Mesenchymal stem cell (in vitro differentiated cells and primary cell): ENCODE measurements around the gene UBIAD1.

Experiments used
- DNase-seq: peaks from one replicate; pipeline ENCODE4 v3.0.0-alpha.2; 2013
- H2AFZ ChIP-seq: one replicate; pipeline ENCODE4 v1.6.1; 2013; ENCODE audit warnings: low read depth, mild to moderate bottlenecking, control low read depth, inconsistent platforms, low read length, moderate library complexity
- H2AK5ac ChIP-seq: 2 replicates; pipeline ENCODE4 v1.6.1; 2013; ENCODE audit warnings: low read length, moderate library complexity, mild to moderate bottlenecking, inconsistent platforms; ENCODE audit not compliant: severe bottlenecking
- H2BK120ac ChIP-seq: one replicate; pipeline ENCODE4 v1.6.1; 2013; ENCODE audit warnings: low read depth, mild to moderate bottlenecking, inconsistent platforms, low read length, moderate library complexity
- H2BK12ac ChIP-seq, 2 experiments: one replicate each; pipeline ENCODE4 v1.6.1; 2013; ENCODE audit warnings: inconsistent platforms in 2 of 2, low read length in 2 of 2, mild to moderate bottlenecking in 2 of 2, moderate library complexity in 2 of 2, control low read depth in 1 of 2
- H2BK15ac ChIP-seq: one replicate; pipeline ENCODE4 v1.6.1; 2013; ENCODE audit warnings: mild to moderate bottlenecking, low read depth, inconsistent platforms; ENCODE audit not compliant: poor library complexity, severe bottlenecking
- H2BK5ac ChIP-seq: 2 replicates; pipeline ENCODE4 v1.6.1; 2013; ENCODE audit warnings: low read depth, mild to moderate bottlenecking, low read length, control low read depth, inconsistent platforms; ENCODE audit not compliant: poor library complexity, severe bottlenecking
- H3K14ac ChIP-seq, 2 experiments: one replicate each; pipeline ENCODE4 v1.6.1; 2013; ENCODE audit warnings: inconsistent platforms in 2 of 2, low read length in 2 of 2, control low read depth in 1 of 2, mild to moderate bottlenecking in 1 of 2, moderate library complexity in 1 of 2
- H3K18ac ChIP-seq, 2 experiments: one replicate each; pipeline ENCODE4 v1.6.1; 2013; ENCODE audit warnings: inconsistent platforms in 2 of 2, low read length in 2 of 2, control low read depth in 1 of 2, low read depth in 1 of 2, mild to moderate bottlenecking in 1 of 2
- H3K23ac ChIP-seq, 2 experiments: one replicate each; pipeline ENCODE4 v1.6.1; 2013; ENCODE audit warnings: inconsistent platforms in 2 of 2, low read length in 2 of 2, mild to moderate bottlenecking in 2 of 2, moderate library complexity in 2 of 2, control low read depth in 1 of 2
- H3K27ac ChIP-seq: 2 replicates; pipeline ENCODE4 v1.5.1; 2013; ENCODE audit warnings: mild to moderate bottlenecking, moderate library complexity, low read length, control low read depth, inconsistent platforms; ENCODE audit not compliant: poor library complexity, severe bottlenecking
- H3K27me3 ChIP-seq, 2 experiments: 2 replicates each; pipeline versions ENCODE4 v1.6.1 to v1.7.0; 2013; ENCODE audit warnings: low read length in 2 of 2, mild to moderate bottlenecking in 2 of 2, moderate library complexity in 2 of 2, control low read depth in 1 of 2, inconsistent platforms in 1 of 2; ENCODE audit not compliant: control insufficient read depth in 1 of 2, insufficient read depth in 1 of 2
- H3K36me3 ChIP-seq, 2 experiments: 2 replicates each; pipeline versions ENCODE4 v1.6.1 to v1.7.0; 2013; ENCODE audit warnings: low read length in 2 of 2, control low read depth in 1 of 2, inconsistent platforms in 1 of 2, low read depth in 1 of 2, mild to moderate bottlenecking in 1 of 2; ENCODE audit not compliant: insufficient read depth in 2 of 2, control insufficient read depth in 1 of 2
- H3K4ac ChIP-seq, 2 experiments: one replicate each; pipeline ENCODE4 v1.6.1; 2013; ENCODE audit warnings: inconsistent platforms in 2 of 2, low read length in 2 of 2, mild to moderate bottlenecking in 2 of 2, moderate library complexity in 2 of 2, control low read depth in 1 of 2, low read depth in 1 of 2
- H3K4me1 ChIP-seq: 2 replicates; pipeline ENCODE4 v1.6.1; 2013; ENCODE audit warnings: low read depth, low read length, control low read depth; ENCODE audit not compliant: control insufficient read depth, insufficient read depth
- H3K4me2 ChIP-seq: 2 replicates; pipeline ENCODE4 v1.6.1; 2013; ENCODE audit warnings: low read length, mild to moderate bottlenecking, inconsistent platforms; ENCODE audit not compliant: poor library complexity, severe bottlenecking
- H3K4me3 ChIP-seq, 2 experiments: 2 replicates each; pipeline versions ENCODE4 v1.5.1 to v1.7.0; 2013; ENCODE audit warnings: low read length in 2 of 2, mild to moderate bottlenecking in 2 of 2, control low read depth in 1 of 2, low read depth in 1 of 2; ENCODE audit not compliant: insufficient read depth in 1 of 2
- H3K79me1 ChIP-seq: replicated peaks from 2 replicates; pipeline ENCODE4 v1.6.1; 2013; ENCODE audit warnings: mild to moderate bottlenecking, control low read depth, low read length, inconsistent platforms; ENCODE audit not compliant: poor library complexity, severe bottlenecking
- H3K9ac ChIP-seq: 2 replicates; pipeline ENCODE4 v1.7.0; 2013; ENCODE audit warnings: mild to moderate bottlenecking, low read length, moderate library complexity
- H3K9me3 ChIP-seq: 2 replicates; pipeline ENCODE4 v1.7.0; 2013; ENCODE audit warnings: mild to moderate bottlenecking, low read length; ENCODE audit not compliant: control insufficient read depth
- H4K8ac ChIP-seq: one replicate; pipeline ENCODE4 v1.6.1; 2013; ENCODE audit warnings: inconsistent platforms, mild to moderate bottlenecking, low read length, moderate library complexity
- H4K91ac ChIP-seq: one replicate; pipeline ENCODE4 v1.6.1; 2013; ENCODE audit warnings: mild to moderate bottlenecking, low read length, inconsistent platforms
- WGBS: methylation state at CpG from one replicate; pipeline ENCODE4 v1.1.7; 2013; ENCODE audit warnings: mixed read lengths; 5-methylcytosine and 5-hydroxymethylcytosine counted together

UBIAD1 gene

DNA sequence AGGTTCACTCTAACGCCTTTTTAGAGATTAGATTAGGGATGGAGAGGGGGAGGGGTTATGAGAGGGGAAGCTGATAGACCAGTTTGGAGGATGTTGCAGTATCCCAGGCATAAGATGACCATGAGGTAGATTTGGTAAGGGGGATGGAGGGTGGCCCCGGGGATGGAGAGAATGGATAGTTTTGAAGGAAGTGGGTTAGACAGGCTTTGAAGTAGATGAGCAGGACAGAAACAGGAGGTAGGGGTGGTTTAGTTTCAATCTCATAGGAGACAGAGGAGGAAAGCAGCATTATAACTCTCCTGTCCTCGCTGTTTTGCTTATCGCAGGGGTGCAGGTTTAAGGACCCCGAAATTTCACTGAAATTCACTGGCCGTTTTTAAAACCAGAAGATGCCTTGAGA, 11.8 kb downstream of the UBIAD1 start:
- Histone ChIP-seq H3K18ac (no peak overlapping the region), H3K14ac (no peak overlapping the region), H2AK5ac (no peak overlapping the region), H4K91ac (no peak overlapping the region), H2BK5ac (no peak overlapping the region), H3K27ac (no peak overlapping the region), H3K23ac (no peak overlapping the region), H3K4me1 (peaks cover 10% of the 10 kb centered on the region), H2BK12ac (no peak overlapping the region), H3K9ac (no peak overlapping the region), H4K8ac (no peak overlapping the region), H3K4me3 (no peak overlapping the region), H2AFZ (no peak overlapping the region), H3K79me1 (peaks cover 48% of the 10 kb centered on the region), H3K4ac (no peak overlapping the region), H2BK120ac (no peak overlapping the region), H2BK15ac (no peak overlapping the region), H3K9me3 (no peaks in the 10 kb centered on the region), H3K4me2 (no peak overlapping the region), H3K36me3 (peaks cover 11 to 24% of the 10 kb centered on the region in 2 experiments), H3K27me3 (no peaks in the 10 kb centered on the region)
- 83% methylated on average over 6 of the region's 6 CpGs for WGBS
- no peak for DNase-seq

DNA sequence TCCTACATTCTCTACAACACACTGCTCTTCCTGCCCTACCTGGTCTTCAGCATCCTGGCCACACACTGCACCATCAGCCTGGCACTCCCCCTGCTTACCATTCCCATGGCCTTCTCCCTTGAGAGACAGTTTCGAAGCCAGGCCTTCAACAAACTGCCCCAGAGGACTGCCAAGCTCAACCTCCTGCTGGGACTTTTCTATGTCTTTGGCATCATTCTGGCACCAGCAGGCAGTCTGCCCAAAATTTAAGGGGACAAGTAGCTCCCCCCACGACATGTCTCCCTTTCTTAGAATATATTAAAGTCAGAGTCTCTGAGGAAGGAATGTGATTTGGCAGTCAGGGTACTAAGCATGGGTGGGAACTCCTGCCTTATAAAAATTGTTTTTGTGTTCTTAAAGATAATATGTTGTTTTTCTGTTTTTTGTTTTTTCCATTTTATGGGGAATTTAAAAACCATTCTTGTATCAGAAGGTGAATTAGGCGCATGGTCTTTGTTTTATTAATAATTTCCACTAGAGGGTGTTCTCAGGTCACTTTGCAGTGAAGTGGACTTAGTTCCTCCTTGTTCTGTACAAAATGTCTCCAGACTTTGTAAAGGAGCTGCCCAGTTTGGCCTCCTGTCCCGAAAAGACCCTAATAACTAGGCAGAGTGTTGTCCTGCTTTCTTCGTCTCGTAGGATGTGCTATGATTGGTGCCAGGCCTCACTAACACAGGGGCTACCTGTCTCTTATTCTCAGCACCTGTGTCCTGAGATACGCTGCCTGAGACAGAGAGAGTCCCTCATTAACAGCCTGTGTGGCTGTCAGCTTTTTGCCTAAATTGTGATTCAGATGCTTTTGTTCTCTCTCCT, 13.1 kb downstream of the UBIAD1 start:
- no peak overlapping the region for H2AFZ ChIP-seq
- H3K27me3 ChIP-seq, result no peaks in the 10 kb centered on the region
- no peak overlapping the region for H2BK120ac ChIP-seq
- H2BK15ac ChIP-seq, result no peak overlapping the region
- H3K79me1 ChIP-seq, result peaks cover 43% of the 10 kb centered on the region
- no peak overlapping the region for H3K27ac ChIP-seq
- no peak overlapping the region for H3K23ac ChIP-seq
- H3K4me3 ChIP-seq, result no peak overlapping the region
- H2BK12ac ChIP-seq, result no peak overlapping the region
- no peak overlapping the region for H3K18ac ChIP-seq
- H3K4me1 ChIP-seq, result peaks cover 10% of the 10 kb centered on the region
- H3K9ac ChIP-seq, result peak overlapping the region; percentile 10
- 97% methylated on average over 6 of the region's 7 CpGs for WGBS
- H3K36me3 ChIP-seq, result peaks cover 12 to 26% of the 10 kb centered on the region in 2 experiments
- H3K14ac ChIP-seq, result no peak overlapping the region
- no peaks in the 10 kb centered on the region for H3K9me3 ChIP-seq
- H2BK5ac ChIP-seq, result no peak overlapping the region
- no peak overlapping the region for H4K91ac ChIP-seq
- H3K4me2 ChIP-seq, result no peak overlapping the region
- H4K8ac ChIP-seq, result peak overlapping the region; percentile 40
- no peak for DNase-seq
- H3K4ac ChIP-seq, result no peak overlapping the region
- H2AK5ac ChIP-seq, result no peak overlapping the region

DNA sequence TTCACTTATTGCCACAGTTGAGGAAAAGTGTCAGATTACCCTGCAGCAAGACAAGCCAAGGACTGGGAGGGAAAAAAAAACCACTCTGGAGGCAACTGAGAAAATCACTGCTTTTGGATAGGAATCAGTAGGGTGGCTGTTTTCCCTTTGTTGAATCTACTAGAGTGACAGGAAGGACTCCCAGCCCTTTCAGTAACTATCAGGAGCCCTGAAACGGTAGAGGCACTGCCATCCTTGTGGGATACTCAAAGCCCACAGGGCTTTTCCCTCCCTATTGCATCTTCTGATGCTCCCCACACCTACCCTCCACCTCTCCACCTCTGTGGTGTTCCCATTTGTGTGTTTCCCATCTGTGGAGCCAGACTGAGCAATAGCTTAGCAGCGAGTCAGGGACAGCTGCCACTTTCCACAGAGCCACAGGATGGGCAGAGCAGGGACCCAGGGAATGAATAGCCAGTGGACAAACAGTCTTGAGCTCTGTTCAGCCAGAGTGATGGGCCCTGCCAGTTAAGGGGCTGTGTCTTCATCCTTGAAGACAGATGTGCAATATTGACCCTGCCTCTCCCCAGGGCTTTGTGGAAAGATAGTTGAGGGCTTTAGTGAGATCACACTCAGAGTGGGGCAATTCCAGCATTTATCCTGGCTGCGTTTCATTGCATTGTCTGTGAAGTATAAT, 13.9 kb downstream of the UBIAD1 start:
- Histone ChIP-seq H3K23ac (no peak overlapping the region), H3K27ac (no peak overlapping the region), H3K27me3 (no peaks in the 10 kb centered on the region), H2BK12ac (no peak overlapping the region), H3K4ac (no peak overlapping the region), H2AK5ac (no peak overlapping the region), H4K91ac (no peak overlapping the region), H3K9me3 (no peaks in the 10 kb centered on the region), H3K9ac (peak overlapping the region; percentile 10), H2BK120ac (no peak overlapping the region), H2BK5ac (no peak overlapping the region), H3K4me2 (no peak overlapping the region), H3K4me3 (no peak overlapping the region), H4K8ac (no peak overlapping the region), H3K36me3 (peaks cover 12 to 26% of the 10 kb centered on the region in 2 experiments), H2AFZ (no peak overlapping the region), H3K18ac (no peak overlapping the region), H3K4me1 (peaks cover 9% of the 10 kb centered on the region), H3K79me1 (peaks cover 43% of the 10 kb centered on the region), H2BK15ac (no peak overlapping the region), H3K14ac (no peak overlapping the region)
- WGBS, result 73% methylated on average over 3 of the region's 3 CpGs
- no peak for DNase-seq

DNA sequence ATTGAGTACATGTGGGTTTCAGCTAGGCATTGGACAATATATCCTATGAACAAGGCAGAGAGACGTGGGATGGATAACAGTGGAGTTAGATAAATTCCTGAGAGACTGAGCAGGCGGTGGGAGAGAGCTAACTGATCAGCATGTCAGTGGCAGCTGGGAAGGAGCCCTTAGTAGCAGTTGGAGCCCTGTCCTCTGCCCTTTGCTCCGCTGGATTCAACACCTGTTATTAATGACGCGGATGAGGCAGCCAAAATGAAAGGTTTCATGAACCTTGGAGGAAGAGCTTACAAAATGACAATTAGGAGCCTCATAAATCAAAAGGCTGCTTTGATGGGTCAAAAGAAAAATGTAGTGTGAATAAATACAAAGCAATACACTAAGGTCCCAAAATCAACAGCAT, 16.1 kb downstream of the UBIAD1 start:
- Histone ChIP-seq H3K9me3 (no peaks in the 10 kb centered on the region), H3K27me3 (no peaks in the 10 kb centered on the region), H2BK5ac (no peak overlapping the region), H3K27ac (no peak overlapping the region), H2BK15ac (no peak overlapping the region), H3K36me3 (peaks cover 12 to 18% of the 10 kb centered on the region in 2 experiments), H2BK120ac (no peak overlapping the region), H3K23ac (no peak overlapping the region), H3K9ac (no peak overlapping the region), H3K79me1 (peaks cover 33% of the 10 kb centered on the region), H2AK5ac (no peak overlapping the region), H3K14ac (no peak overlapping the region), H4K8ac (no peak overlapping the region), H2AFZ (no peak overlapping the region), H3K4me1 (peaks cover 13% of the 10 kb centered on the region), H3K4ac (no peak overlapping the region), H3K18ac (no peak overlapping the region), H4K91ac (no peak overlapping the region), H3K4me3 (no peak overlapping the region), H3K4me2 (no peak overlapping the region), H2BK12ac (no peak overlapping the region)
- DNase-seq, result no peak
- WGBS, result 94% methylated on average over 5 of the region's 5 CpGs
